SK-N-SH (cell line): ENCODE results near the gene FUT9. TPM values are rescaled to one million over a fixed set of nuclear protein-coding genes. Genes with fewer than 3 reads are reported as not detected.

Source experiments
- CTCF ChIA-PET: fragments of 300-600, 350-600 bp; formaldehyde crosslinking; extraction: SDS; loops from one replicate; lab custom pipeline; 2021; lab: Yijun Ruan, JAX
- POLR2A ChIA-PET: fragments of 350-600 bp; sonication (Branson Sonifier 250); formaldehyde crosslinking; extraction: SDS; loops from one replicate; lab custom pipeline; 2020; ENCODE audit warnings: antibody characterized with exemption, inconsistent platforms; lab: Yijun Ruan, JAX
- DNase-seq: peaks from one replicate; pipeline ENCODE4 v3.0.0; 2012
- H2AFZ ChIP-seq: fragments of 200-600 bp; sonication (generic); 2 replicates; pipeline ENCODE4 v1.8.1; 2016; ENCODE audit warnings: antibody characterized with exemption, mild to moderate bottlenecking, low read depth
- H3F3A ChIP-seq: fragments of 200-600 bp; sonication (generic); replicated peaks from 2 replicates; pipeline ENCODE3; 2016; ENCODE audit warnings: antibody characterized with exemption, mild to moderate bottlenecking; ENCODE audit not compliant: insufficient read depth
- H3K27ac ChIP-seq, 2 experiments: fragments of 200-500 bp in 1 of 2; fragments of 200-600 bp in 1 of 2; sonication (Bioruptor generic) in 1 of 2; sonication (generic), shearing (Covaris generic) in 1 of 2; 2 replicates each; pipeline versions ENCODE4 v1.5.1 to v1.6.1; 2014 to 2016; ENCODE audit warnings: low read depth in 2 of 2, inconsistent platforms in 1 of 2, low read length in 1 of 2, mild to moderate bottlenecking in 1 of 2, mixed read lengths in 1 of 2
- H3K27me3 ChIP-seq: fragments of 200-600 bp; sonication (generic), shearing (Covaris generic); 2 replicates; pipeline ENCODE4 v1.6.1; 2016; ENCODE audit warnings: mixed run types; ENCODE audit not compliant: insufficient read depth
- H3K36me3 ChIP-seq, 2 experiments: fragments of 200-500 bp in 1 of 2; fragments of 200-600 bp in 1 of 2; sonication (Bioruptor generic) in 1 of 2; sonication (generic) in 1 of 2; replicated peaks in 1 of 2; 2 replicates each; pipeline versions ENCODE3 to v1.5.1; 2014 to 2016; ENCODE audit warnings: low read length in 1 of 2, mild to moderate bottlenecking in 1 of 2; ENCODE audit not compliant: insufficient read depth in 2 of 2, control insufficient read depth in 1 of 2
- H3K4me1 ChIP-seq, 2 experiments: fragments of 200-500 bp in 1 of 2; fragments of 200-600 bp in 1 of 2; sonication (Bioruptor generic) in 1 of 2; sonication (generic), shearing (Covaris generic) in 1 of 2; 2 replicates each; pipeline versions ENCODE4 v1.5.1 to v1.6.1; 2014 to 2016; ENCODE audit warnings: low read depth in 1 of 2, low read length in 1 of 2, mixed run types in 1 of 2; ENCODE audit not compliant: insufficient read depth in 2 of 2, control insufficient read depth in 1 of 2
- H3K4me2 ChIP-seq: fragments of 200-600 bp; sonication (generic), shearing (Covaris generic); 2 replicates; pipeline ENCODE4 v1.6.1; 2017; ENCODE audit warnings: mixed run types
- H3K4me3 ChIP-seq, 2 experiments: fragments of 200-500 bp in 1 of 2; fragments of 200-600 bp in 1 of 2; sonication (Bioruptor generic) in 1 of 2; sonication (generic), shearing (Covaris generic) in 1 of 2; 2 replicates each; pipeline versions ENCODE4 v1.5.1 to v1.8.1; 2014 to 2016; ENCODE audit warnings: low read depth in 2 of 2, inconsistent platforms in 1 of 2, low read length in 1 of 2, mild to moderate bottlenecking in 1 of 2, mixed read lengths in 1 of 2, moderate library complexity in 1 of 2
- H3K79me2 ChIP-seq: fragments of 200-600 bp; sonication (generic); 2 replicates; pipeline ENCODE4 v1.8.1; 2017; ENCODE audit warnings: mild to moderate bottlenecking; ENCODE audit not compliant: insufficient read depth
- H3K9ac ChIP-seq: fragments of 200-600 bp; sonication (generic); 2 replicates; pipeline ENCODE4 v1.6.1; 2017; ENCODE audit warnings: mixed run types
- H3K9me2 ChIP-seq: fragments of 200-600 bp; sonication (generic); 2 replicates; pipeline ENCODE4 v1.6.1; 2017; ENCODE audit warnings: mixed run types
- H3K9me3 ChIP-seq: fragments of 200-600 bp; sonication (generic); 2 replicates; pipeline ENCODE4 v1.6.1; 2017; ENCODE audit warnings: mixed run types, mild to moderate bottlenecking, moderate library complexity
- H4K20me1 ChIP-seq: fragments of 200-600 bp; sonication (generic); 2 replicates; pipeline ENCODE4 v1.6.1; 2017; ENCODE audit warnings: mild to moderate bottlenecking, mixed run types; ENCODE audit not compliant: insufficient read depth
- ELF1 ChIP-seq: IDR thresholded peaks from 2 replicates; pipeline ENCODE4 v1.4.0; 2012
- EP300 ChIP-seq, 2 experiments: IDR thresholded peaks; 2 replicates each; pipeline versions ENCODE4 v1.4.0 to v1.6.1; 2012; ENCODE audit warnings: borderline replicate concordance in 1 of 2, low read depth in 1 of 2, low read length in 1 of 2
- FOSL2 ChIP-seq: IDR thresholded peaks from 2 replicates; pipeline ENCODE4 v1.4.0; 2012; ENCODE audit warnings: low read depth, mild to moderate bottlenecking, moderate library complexity, borderline replicate concordance
- GATA2 ChIP-seq: sonication (generic); formaldehyde crosslinking; IDR thresholded peaks from 2 replicates; pipeline ENCODE4 v1.5.0; 2020; ENCODE audit warnings: mild to moderate bottlenecking, missing genetic modification reagents
- IRF3 ChIP-seq: fragments of 150-350 bp; IDR thresholded peaks from 2 replicates; pipeline ENCODE4 v1.6.1; 2016; ENCODE audit warnings: mild to moderate bottlenecking, low read depth, low read length
- MXI1 ChIP-seq: IDR thresholded peaks from 2 replicates; pipeline ENCODE4 v1.6.1; 2012; ENCODE audit warnings: mild to moderate bottlenecking, low read depth, low read length, improper control_type of control experiment
- NFIC ChIP-seq: IDR thresholded peaks from 2 replicates; pipeline ENCODE4 v1.4.0; 2012; ENCODE audit warnings: borderline replicate concordance
- PBX3 ChIP-seq: IDR thresholded peaks from 2 replicates; pipeline ENCODE4; 2012
- RAD21 ChIP-seq: IDR thresholded peaks from 2 replicates; pipeline ENCODE4 v1.6.1; 2012; ENCODE audit warnings: mild to moderate bottlenecking, low read length
- RFX5 ChIP-seq: IDR thresholded peaks from 2 replicates; pipeline ENCODE4 v1.6.1; 2012; ENCODE audit warnings: mild to moderate bottlenecking, improper control_type of control experiment, low read length
- TEAD4 ChIP-seq: IDR thresholded peaks from 2 replicates; pipeline ENCODE4 v1.4.0; 2012; ENCODE audit warnings: mild to moderate bottlenecking, borderline replicate concordance; ENCODE audit not compliant: insufficient read depth
- WGBS: methylation state at CpG from one replicate; pipeline ENCODE4 v1.1.6; 2017; ENCODE audit warnings: low lambda C conversion rate; 5-methylcytosine and 5-hydroxymethylcytosine counted together
- polyA plus RNA-seq, 3 experiments: library from polyadenylated mRNA; depleted of rRNA; stranded (reverse); fragments of >200 nt; gene quantifications; 2 replicates each; pipeline ENCODE4 v1.2.3, GENCODE V29; 2012
- TF ChIP-seq, protein P1 (sequence below): IDR thresholded peaks from 2 replicates; pipeline ENCODE4 v1.4.0; 2012; ENCODE audit warnings: low read depth, borderline replicate concordance
- TF ChIP-seq, protein P2 (sequence below): IDR thresholded peaks from 2 replicates; pipeline ENCODE4 v1.6.1; 2012; ENCODE audit warnings: mild to moderate bottlenecking, low read depth, low read length, moderate library complexity

The FUT9 gene
- polyA plus RNA-seq, 1 of the 3 experiments (the other 2 are of a cell fraction), result under 0.01 TPM

GRCh38 chr6:95973976-95974375 is 41.8 kb upstream of the FUT9 start:
- H3K9ac ChIP-seq, result no peak overlapping the region
- H3K79me2 ChIP-seq, result no peaks in the 10 kb centered on the region
- H3K4me1 ChIP-seq, result no peaks in the 10 kb centered on the region
- 5% methylated on average over 3 of the region's 3 CpGs for WGBS
- H3K27me3 ChIP-seq, result no peaks in the 10 kb centered on the region
- H3F3A ChIP-seq, result no peaks in the 10 kb centered on the region
- H3K27ac ChIP-seq, result no peak overlapping the region
- no peak overlapping the region for H2AFZ ChIP-seq
- no peak for TF ChIP-seq GATA2 (CRISPR knock-in tag)
- TF ChIP-seq MXI1, result no peak
- no peak for TF ChIP-seq TEAD4
- TF ChIP-seq PBX3, result no peak
- TF ChIP-seq FOSL2, result no peak
- no peak for TF ChIP-seq NFIC
- H3K9me3 ChIP-seq, result no peaks in the 10 kb centered on the region
- ChIA-PET POLR2A (no interaction called here), CTCF (interaction anchor here (1.4 kb wide), 1 partner anchor 15 kb away, joined by 5 read pairs; no protein-coding TSS in a partner anchor)
- no peaks in the 10 kb centered on the region for H4K20me1 ChIP-seq
- H3K4me2 ChIP-seq, result no peak overlapping the region
- no peak overlapping the region for H3K4me3 ChIP-seq
- H3K36me3 ChIP-seq, result no peaks in the 10 kb centered on the region
- no peaks in the 10 kb centered on the region for H3K9me2 ChIP-seq
- DNase-seq, result no peak

DNA sequence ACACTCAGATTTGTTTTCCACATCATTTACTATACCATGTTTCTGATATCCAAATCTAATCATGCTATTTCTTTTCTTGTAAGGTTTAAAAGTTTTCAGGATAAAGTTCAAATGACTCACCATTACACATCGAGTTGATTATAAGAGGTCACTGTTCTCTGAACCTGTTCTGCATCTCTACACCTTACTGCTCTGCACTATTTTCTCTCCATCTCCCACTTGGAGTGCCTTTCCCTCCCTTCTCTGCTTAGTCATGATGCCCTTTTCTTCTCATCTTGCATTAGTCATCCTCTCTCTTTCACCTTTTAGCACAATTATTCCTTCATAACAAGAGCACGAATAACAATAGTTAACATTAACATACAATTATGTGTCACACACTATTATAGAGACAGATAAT is 37.5 kb upstream of the FUT9 start:
- Histone ChIP-seq H3K4me1 (no peaks in the 10 kb centered on the region), H3K9me2 (no peaks in the 10 kb centered on the region), H3K9me3 (no peaks in the 10 kb centered on the region), H3K9ac (no peak overlapping the region), H3K27me3 (no peaks in the 10 kb centered on the region), H3K27ac (no peak overlapping the region), H3K4me2 (no peak overlapping the region), H3K36me3 (no peaks in the 10 kb centered on the region), H3K79me2 (no peaks in the 10 kb centered on the region), H3K4me3 (no peak overlapping the region), H4K20me1 (no peaks in the 10 kb centered on the region), H3F3A (no peaks in the 10 kb centered on the region), H2AFZ (no peak overlapping the region)
- no peak for DNase-seq
- CTCF ChIA-PET, result no interaction called here
- POLR2A ChIA-PET, result interaction anchor here (0.6 kb wide), 1 partner anchor 110 kb away, joined by 3 read pairs; no protein-coding TSS in a partner anchor
- 6% methylated on average over 2 of the region's 2 CpGs for WGBS
- TF ChIP-seq, protein P1, sequence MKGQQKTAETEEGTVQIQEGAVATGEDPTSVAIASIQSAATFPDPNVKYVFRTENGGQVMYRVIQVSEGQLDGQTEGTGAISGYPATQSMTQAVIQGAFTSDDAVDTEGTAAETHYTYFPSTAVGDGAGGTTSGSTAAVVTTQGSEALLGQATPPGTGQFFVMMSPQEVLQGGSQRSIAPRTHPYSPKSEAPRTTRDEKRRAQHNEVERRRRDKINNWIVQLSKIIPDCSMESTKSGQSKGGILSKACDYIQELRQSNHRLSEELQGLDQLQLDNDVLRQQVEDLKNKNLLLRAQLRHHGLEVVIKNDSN, result no peak
- TF ChIP-seq RFX5 (no peak), PBX3 (no peak), RAD21 (no peak), FOSL2 (no peak), IRF3 (no peak), ELF1 (no peak), EP300 (IDR thresholded peaks at IDR 0.05; ENCODE audit: borderline replicate concordance in 1 of 2, low read depth in 1 of 2, low read length in 1 of 2) (no peak)
- TF ChIP-seq, protein P2, sequence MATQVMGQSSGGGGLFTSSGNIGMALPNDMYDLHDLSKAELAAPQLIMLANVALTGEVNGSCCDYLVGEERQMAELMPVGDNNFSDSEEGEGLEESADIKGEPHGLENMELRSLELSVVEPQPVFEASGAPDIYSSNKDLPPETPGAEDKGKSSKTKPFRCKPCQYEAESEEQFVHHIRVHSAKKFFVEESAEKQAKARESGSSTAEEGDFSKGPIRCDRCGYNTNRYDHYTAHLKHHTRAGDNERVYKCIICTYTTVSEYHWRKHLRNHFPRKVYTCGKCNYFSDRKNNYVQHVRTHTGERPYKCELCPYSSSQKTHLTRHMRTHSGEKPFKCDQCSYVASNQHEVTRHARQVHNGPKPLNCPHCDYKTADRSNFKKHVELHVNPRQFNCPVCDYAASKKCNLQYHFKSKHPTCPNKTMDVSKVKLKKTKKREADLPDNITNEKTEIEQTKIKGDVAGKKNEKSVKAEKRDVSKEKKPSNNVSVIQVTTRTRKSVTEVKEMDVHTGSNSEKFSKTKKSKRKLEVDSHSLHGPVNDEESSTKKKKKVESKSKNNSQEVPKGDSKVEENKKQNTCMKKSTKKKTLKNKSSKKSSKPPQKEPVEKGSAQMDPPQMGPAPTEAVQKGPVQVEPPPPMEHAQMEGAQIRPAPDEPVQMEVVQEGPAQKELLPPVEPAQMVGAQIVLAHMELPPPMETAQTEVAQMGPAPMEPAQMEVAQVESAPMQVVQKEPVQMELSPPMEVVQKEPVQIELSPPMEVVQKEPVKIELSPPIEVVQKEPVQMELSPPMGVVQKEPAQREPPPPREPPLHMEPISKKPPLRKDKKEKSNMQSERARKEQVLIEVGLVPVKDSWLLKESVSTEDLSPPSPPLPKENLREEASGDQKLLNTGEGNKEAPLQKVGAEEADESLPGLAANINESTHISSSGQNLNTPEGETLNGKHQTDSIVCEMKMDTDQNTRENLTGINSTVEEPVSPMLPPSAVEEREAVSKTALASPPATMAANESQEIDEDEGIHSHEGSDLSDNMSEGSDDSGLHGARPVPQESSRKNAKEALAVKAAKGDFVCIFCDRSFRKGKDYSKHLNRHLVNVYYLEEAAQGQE, result no peak
